ENCODE data around the gene MLIP.

MLIP gene

DNA sequence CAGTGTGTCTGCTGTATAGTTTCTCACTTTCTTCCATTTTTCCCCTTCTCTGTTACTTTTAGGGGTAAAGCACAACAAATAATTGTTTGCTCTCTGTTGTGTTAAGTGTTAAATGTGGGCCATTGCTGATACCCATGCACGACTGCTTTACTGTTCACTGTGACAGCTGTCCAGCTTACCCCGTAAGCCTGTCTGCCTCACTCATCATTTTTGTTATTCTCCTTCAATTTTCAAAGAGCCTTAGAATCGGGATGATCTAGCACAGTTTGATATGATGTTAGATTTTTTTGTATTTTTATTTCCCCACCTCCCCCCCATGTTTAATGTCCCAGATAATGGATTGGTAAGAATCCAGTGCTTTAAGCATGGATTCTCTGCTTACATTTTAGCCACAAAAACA lies 41.2 kb upstream of the MLIP start:
- H3K27ac ChIP-seq (ENCODE audit: low read length): no peak overlapping the region
- TF ChIP-seq EZH2phosphoT487 (IDR thresholded peaks at IDR 0.05; ENCODE audit: low read depth): no peak
- TF ChIP-seq, protein P1, sequence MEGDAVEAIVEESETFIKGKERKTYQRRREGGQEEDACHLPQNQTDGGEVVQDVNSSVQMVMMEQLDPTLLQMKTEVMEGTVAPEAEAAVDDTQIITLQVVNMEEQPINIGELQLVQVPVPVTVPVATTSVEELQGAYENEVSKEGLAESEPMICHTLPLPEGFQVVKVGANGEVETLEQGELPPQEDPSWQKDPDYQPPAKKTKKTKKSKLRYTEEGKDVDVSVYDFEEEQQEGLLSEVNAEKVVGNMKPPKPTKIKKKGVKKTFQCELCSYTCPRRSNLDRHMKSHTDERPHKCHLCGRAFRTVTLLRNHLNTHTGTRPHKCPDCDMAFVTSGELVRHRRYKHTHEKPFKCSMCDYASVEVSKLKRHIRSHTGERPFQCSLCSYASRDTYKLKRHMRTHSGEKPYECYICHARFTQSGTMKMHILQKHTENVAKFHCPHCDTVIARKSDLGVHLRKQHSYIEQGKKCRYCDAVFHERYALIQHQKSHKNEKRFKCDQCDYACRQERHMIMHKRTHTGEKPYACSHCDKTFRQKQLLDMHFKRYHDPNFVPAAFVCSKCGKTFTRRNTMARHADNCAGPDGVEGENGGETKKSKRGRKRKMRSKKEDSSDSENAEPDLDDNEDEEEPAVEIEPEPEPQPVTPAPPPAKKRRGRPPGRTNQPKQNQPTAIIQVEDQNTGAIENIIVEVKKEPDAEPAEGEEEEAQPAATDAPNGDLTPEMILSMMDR (IDR thresholded peaks at IDR 0.05; ENCODE audit: low read depth, low read length): no peak
- H3K9ac ChIP-seq (ENCODE audit: low read length): no peak overlapping the region
- H3K9me3 ChIP-seq (ENCODE audit: insufficient read depth, low read length): no peaks in the 10 kb centered on the region
- H3K4me1 ChIP-seq (ENCODE audit: low read length): peaks cover 28% of the 10 kb centered on the region
- no peaks in the 10 kb centered on the region for H3K79me2 ChIP-seq (ENCODE audit: low read length)
- no peaks in the 10 kb centered on the region for H4K20me1 ChIP-seq (ENCODE audit: insufficient read depth, low read length)
- no peaks in the 10 kb centered on the region for H3K36me3 ChIP-seq (replicated peaks; ENCODE audit: low read depth, low read length)
- H3K4me2 ChIP-seq (ENCODE audit: low read length): peak overlapping the region; percentile 70
- peak overlapping the region; percentile 54 for H3K4me3 ChIP-seq (ENCODE audit: low read length)
- H2AFZ ChIP-seq (ENCODE audit: low read depth, low read length): peak overlapping the region; percentile 29; the same call in 1 of the 2 replicates
- no peaks in the 10 kb centered on the region for H3K27me3 ChIP-seq (ENCODE audit: low read depth, low read length)

DNA sequence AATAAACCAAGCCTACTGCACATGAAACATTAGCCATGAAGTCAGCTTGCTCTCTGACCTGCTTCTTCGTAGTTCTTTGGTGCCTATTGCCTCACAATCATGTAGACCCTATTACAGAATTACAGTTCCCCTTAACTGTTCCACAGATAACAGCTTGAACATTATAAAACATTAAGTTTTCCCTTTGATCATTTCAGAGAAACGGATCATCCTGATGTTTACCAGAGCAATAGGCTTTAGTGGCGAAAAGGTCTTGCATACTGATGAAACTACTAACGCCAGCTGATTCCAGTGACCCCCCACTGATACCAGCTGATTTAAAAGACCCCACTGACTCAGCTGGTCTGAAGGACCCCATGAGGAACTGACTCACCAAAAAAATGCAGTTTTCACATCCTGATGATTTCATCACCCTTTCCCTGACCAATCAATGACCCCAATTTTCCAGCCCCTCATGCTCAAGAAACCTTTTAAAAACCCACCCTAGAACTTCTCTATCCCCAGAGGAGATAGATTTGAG lies 39.4 kb upstream of the MLIP start:
- no peak overlapping the region for H3K4me2 ChIP-seq (ENCODE audit: low read length)
- no peaks in the 10 kb centered on the region for H4K20me1 ChIP-seq (ENCODE audit: insufficient read depth, low read length)
- TF ChIP-seq, protein P1 (IDR thresholded peaks at IDR 0.05; ENCODE audit: low read depth, low read length): no peak
- TF ChIP-seq EZH2phosphoT487 (IDR thresholded peaks at IDR 0.05; ENCODE audit: low read depth): no peak
- no peak overlapping the region for H3K4me3 ChIP-seq (ENCODE audit: low read length)
- no peak overlapping the region for H3K27ac ChIP-seq (ENCODE audit: low read length)
- no peaks in the 10 kb centered on the region for H3K79me2 ChIP-seq (ENCODE audit: low read length)
- no peaks in the 10 kb centered on the region for H3K36me3 ChIP-seq (replicated peaks; ENCODE audit: low read depth, low read length)
- H3K9ac ChIP-seq (ENCODE audit: low read length): no peak overlapping the region
- H2AFZ ChIP-seq (ENCODE audit: low read depth, low read length): no peak overlapping the region
- peaks cover 32% of the 10 kb centered on the region for H3K4me1 ChIP-seq (ENCODE audit: low read length)
- H3K9me3 ChIP-seq (ENCODE audit: insufficient read depth, low read length): no peaks in the 10 kb centered on the region
- no peaks in the 10 kb centered on the region; the same call in 1 of the 2 replicates for H3K27me3 ChIP-seq (ENCODE audit: low read depth, low read length)

DNA sequence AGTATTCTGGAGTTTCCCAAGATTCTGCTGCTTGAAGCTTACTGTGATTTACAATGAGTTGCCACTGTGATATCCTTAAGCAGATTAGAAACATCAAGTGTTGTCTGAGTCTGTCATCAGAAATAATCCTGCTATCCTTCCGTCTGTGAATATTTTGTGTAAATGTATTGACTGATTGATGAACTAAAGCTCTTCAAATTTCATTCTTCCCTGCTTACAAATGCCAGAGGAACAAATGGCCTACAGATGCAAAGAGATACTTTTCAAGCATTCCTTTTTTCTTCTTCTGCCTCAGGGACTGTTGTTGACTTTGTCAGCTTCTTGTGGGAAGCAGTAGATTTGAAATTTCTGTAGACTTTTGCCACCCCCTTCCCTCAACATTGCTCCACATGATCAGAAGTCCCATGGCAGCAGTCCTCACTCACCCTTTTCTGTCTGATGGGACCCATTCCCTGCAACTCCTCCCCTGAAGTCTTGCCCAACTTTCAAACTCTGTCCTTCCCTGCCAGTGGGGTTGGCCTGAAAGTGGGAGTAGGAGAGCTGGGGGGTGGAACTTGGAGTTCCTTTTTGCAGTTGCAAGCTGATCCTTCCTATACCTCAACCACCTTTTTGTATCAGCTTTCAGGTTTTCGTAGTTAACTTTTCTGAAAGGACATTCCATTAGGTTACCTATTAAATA lies 38.5 kb upstream of the MLIP start:
- Histone ChIP-seq H3K4me1 (ENCODE audit: low read length) (peaks cover 35% of the 10 kb centered on the region), H2AFZ (ENCODE audit: low read depth, low read length) (no peak overlapping the region), H3K9me3 (ENCODE audit: insufficient read depth, low read length) (no peaks in the 10 kb centered on the region), H4K20me1 (ENCODE audit: insufficient read depth, low read length) (no peaks in the 10 kb centered on the region), H3K36me3 (replicated peaks; ENCODE audit: low read depth, low read length) (no peaks in the 10 kb centered on the region), H3K4me2 (ENCODE audit: low read length) (no peak overlapping the region), H3K9ac (ENCODE audit: low read length) (no peak overlapping the region), H3K27me3 (ENCODE audit: low read depth, low read length) (no peaks in the 10 kb centered on the region; the same call in 1 of the 2 replicates), H3K4me3 (ENCODE audit: low read length) (no peak overlapping the region), H3K79me2 (ENCODE audit: low read length) (no peaks in the 10 kb centered on the region), H3K27ac (ENCODE audit: low read length) (no peak overlapping the region)
- no peak for TF ChIP-seq EZH2phosphoT487 (IDR thresholded peaks at IDR 0.05; ENCODE audit: low read depth)
- TF ChIP-seq, protein P1 (IDR thresholded peaks at IDR 0.05; ENCODE audit: low read depth, low read length): no peak

DNA sequence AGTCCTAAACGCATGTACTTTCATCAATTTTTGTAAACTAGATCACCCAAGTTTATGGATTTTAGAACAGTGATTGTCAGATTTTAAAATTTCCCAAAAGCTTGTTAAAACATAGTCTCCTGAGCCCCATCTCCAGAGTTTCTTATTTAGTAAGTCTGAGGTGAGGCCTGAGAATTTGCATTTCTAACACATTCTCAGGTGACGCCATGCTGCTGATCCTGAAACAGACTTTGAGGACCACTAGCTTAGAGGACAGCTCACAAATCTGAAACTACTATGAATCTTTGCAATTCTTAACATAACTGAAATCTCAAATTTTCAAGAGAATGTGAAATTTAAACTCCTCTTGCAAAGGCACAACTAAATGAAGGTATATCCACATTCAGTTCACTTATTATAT lies 37.8 kb upstream of the MLIP start:
- Histone ChIP-seq H3K4me3 (ENCODE audit: low read length) (no peak overlapping the region), H3K27me3 (ENCODE audit: low read depth, low read length) (no peaks in the 10 kb centered on the region; the same call in 1 of the 2 replicates), H3K4me2 (ENCODE audit: low read length) (no peak overlapping the region), H3K27ac (ENCODE audit: low read length) (no peak overlapping the region), H3K4me1 (ENCODE audit: low read length) (peaks cover 39% of the 10 kb centered on the region), H3K9ac (ENCODE audit: low read length) (no peak overlapping the region), H3K79me2 (ENCODE audit: low read length) (no peaks in the 10 kb centered on the region), H3K9me3 (ENCODE audit: insufficient read depth, low read length) (no peaks in the 10 kb centered on the region), H4K20me1 (ENCODE audit: insufficient read depth, low read length) (no peaks in the 10 kb centered on the region), H2AFZ (ENCODE audit: low read depth, low read length) (no peak overlapping the region), H3K36me3 (replicated peaks; ENCODE audit: low read depth, low read length) (no peaks in the 10 kb centered on the region)
- no peak for TF ChIP-seq EZH2phosphoT487 (IDR thresholded peaks at IDR 0.05; ENCODE audit: low read depth)
- TF ChIP-seq, protein P1 (IDR thresholded peaks at IDR 0.05; ENCODE audit: low read depth, low read length): no peak
